HT1080 (cell line): Measurements from ENCODE around the gene EFCAB6. TPM values are rescaled to one million over a fixed set of nuclear protein-coding genes. Genes with fewer than 3 reads are reported as not detected.
"Not testable (repeated sequence)": the region's sequence is repeated elsewhere in the genome, so short reads cannot be mapped to it uniquely, and the experiment has no call there.

Source experiments
- DNase-seq: peaks from one replicate; pipeline ENCODE4 v3.0.0-alpha.2; 2015; ENCODE audit warnings: low read depth
- total RNA-seq: library from RNA; depleted of rRNA; stranded (reverse); fragments of >200 nt; shearing (Covaris generic); gene quantifications from 2 replicates; pipeline ENCODE4 v1.2.3, GENCODE V29; 2014

The EFCAB6 gene
- total RNA-seq, 1 experiment from 2014 or later, result not detected

- DNase-seq, result peak; percentile 29
Observed at GRCh38 chr22:43723816-43724215, 88.3 kb downstream of the EFCAB6 start.

- no peak for DNase-seq
Observed at GRCh38 chr22:43722444-43722843, 89.7 kb downstream of the EFCAB6 start.

- DNase-seq, result no peak
Observed at GRCh38 chr22:43720716-43721115, 91.4 kb downstream of the EFCAB6 start.

- no peak for DNase-seq
Observed at GRCh38 chr22:43714104-43714503, 98.0 kb downstream of the EFCAB6 start.

GRCh38 chr22:43711681-43712080 lies 100.4 kb downstream of the EFCAB6 start:
- no peak for DNase-seq

- DNase-seq, result peak; percentile 7
Observed at GRCh38 chr22:43707648-43708047, 104.5 kb downstream of the EFCAB6 start.

GRCh38 chr22:43706571-43707328 lies 105.4 kb downstream of the EFCAB6 start:
- no peak for DNase-seq

- DNase-seq, result no peak
Observed at GRCh38 chr22:43706151-43706550, 106.0 kb downstream of the EFCAB6 start.

- no peak for DNase-seq
Observed at GRCh38 chr22:43704051-43704450, 108.1 kb downstream of the EFCAB6 start.

- DNase-seq, result no peak
Observed at GRCh38 chr22:43698403-43698802, 113.7 kb downstream of the EFCAB6 start.

GRCh38 chr22:43697894-43698293 lies 114.2 kb downstream of the EFCAB6 start:
- no peak for DNase-seq

- DNase-seq, result no peak
Observed at GRCh38 chr22:43693249-43693648, 118.9 kb downstream of the EFCAB6 start.

GRCh38 chr22:43689356-43689755 lies 122.7 kb downstream of the EFCAB6 start:
- DNase-seq, result no peak

GRCh38 chr22:43682851-43683250 lies 129.3 kb downstream of the EFCAB6 start:
- DNase-seq, result no peak

GRCh38 chr22:43681731-43682360 lies 130.3 kb downstream of the EFCAB6 start:
- DNase-seq, result no peak

GRCh38 chr22:43670513-43670912 lies 141.6 kb downstream of the EFCAB6 start:
- DNase-seq, result no peak

GRCh38 chr22:43669190-43669589 lies 142.9 kb downstream of the EFCAB6 start:
- no peak for DNase-seq

- DNase-seq, result no peak
Observed at GRCh38 chr22:43667656-43668055, 144.4 kb downstream of the EFCAB6 start.

- DNase-seq, result no peak
Observed at GRCh38 chr22:43666457-43666856, 145.6 kb downstream of the EFCAB6 start.

- no peak for DNase-seq
Observed at GRCh38 chr22:43658823-43659222, 153.3 kb downstream of the EFCAB6 start.

GRCh38 chr22:43656581-43656980 lies 155.5 kb downstream of the EFCAB6 start:
- not testable (repeated sequence) for DNase-seq

- no peak for DNase-seq
Observed at GRCh38 chr22:43654271-43654670, 157.8 kb downstream of the EFCAB6 start.

GRCh38 chr22:43652845-43653244 lies 159.3 kb downstream of the EFCAB6 start:
- DNase-seq, result no peak
